ENCODE results near the gene SYNE3. TPM values are rescaled to one million over a fixed set of nuclear protein-coding genes. Genes with fewer than 3 reads are reported as not detected.

Gene SYNE3
- total RNA-seq: 12.9 and 18.0 TPM in 2 replicates

GRCh38 chr14:95516554-95517181 lies at the start of gene SYNE3:
Gene SYNE3 (minus strand): TSS chr14:95516650. CDS start chr14:95475821, 40,829 bp downstream.

DNA sequence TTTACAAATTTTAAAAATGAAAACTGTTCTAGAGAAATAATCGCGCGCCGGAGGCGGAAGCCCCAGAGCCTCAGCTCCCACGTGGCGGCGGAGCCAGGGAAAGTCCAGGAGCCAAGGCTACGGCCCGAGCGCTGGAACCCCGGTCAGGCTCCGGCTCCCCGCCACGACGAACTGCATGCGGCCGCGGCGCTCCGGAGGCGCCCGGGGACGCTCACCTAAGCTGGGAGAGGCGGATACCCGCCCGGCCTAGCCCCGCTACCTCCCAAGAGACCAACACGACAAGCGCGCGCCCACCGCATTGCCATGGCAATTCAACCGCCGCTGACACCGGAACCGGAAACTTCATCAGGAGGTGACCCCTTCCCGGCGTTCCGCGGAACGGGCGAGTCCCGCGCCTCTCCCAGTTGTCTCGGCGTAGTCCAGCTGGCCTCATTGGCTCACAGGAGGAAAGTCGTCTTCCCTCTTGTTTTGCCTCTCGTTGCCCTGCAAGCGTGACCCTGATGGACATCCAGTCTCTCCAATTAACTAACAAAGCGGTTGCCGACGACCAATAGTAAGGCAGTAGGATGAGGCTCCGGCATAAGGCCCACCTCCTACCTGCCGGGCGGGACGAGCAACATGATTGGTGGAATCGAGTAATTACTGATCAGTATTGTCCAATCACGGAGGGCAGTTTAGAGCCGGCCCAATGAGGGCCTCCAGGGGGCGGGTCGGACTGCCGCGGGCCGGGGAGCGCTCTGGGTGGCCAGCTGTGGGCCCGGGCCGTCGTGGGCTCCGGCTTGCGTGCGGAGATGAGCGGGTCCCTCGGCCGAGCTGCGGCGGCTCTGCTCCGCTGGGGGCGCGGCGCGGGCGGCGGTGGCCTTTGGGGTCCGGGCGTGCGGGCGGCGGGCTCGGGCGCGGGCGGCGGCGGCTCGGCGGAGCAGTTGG lies 18.1 kb upstream of the SYNE3 start, which contains the start of gene GLRX5:
Gene GLRX5, plus strand, starts transcription at position 752 of the 927 bp plus-strand sequence. Its CDS starts 40 bp downstream, at position 792.

Other genes with a start within 250 kb of the SYNE3 start
- gene CLMN, start 196.7 kb downstream of the SYNE3 start, total RNA-seq: 0.22 and 0.50 TPM in 2 replicates
- 36.1 and 56.8 TPM in 2 replicates for gene GLRX5, start 18.4 kb upstream of the SYNE3 start, total RNA-seq
- gene TCL1B, start 169.8 kb upstream of the SYNE3 start, total RNA-seq: not detected in 2 replicates
- 0.12 TPM in 1 of 2 replicates, not detected in the other for gene TCL1A, start 197.5 kb upstream of the SYNE3 start, total RNA-seq

Measured in uterine smooth muscle cell (primary cell).